ENCODE measurements around the gene CDSN. TPM values are rescaled to one million over a fixed set of nuclear protein-coding genes. Genes with fewer than 3 reads are reported as not detected.

The CDSN gene
- total RNA-seq, 6 experiments from 2014 or later = not detected

GRCh38 chr6:31125586-31126363, 5.5 kb upstream of the CDSN start:
- WGBS (ENCODE audit: insufficient coverage, low coverage, low lambda C conversion rate, missing lambda C conversion rate) = 51% methylated on average over 8 of the region's 12 CpGs
- H3K27me3 ChIP-seq = no peaks in the 10 kb centered on the region
- H3K4me1 ChIP-seq = no peaks in the 10 kb centered on the region
- H3K27ac ChIP-seq = no peak overlapping the region
- intact Hi-C loops (cut with DNase I) = no loop called here
- no peak overlapping the region for H3K4me3 ChIP-seq
- no peaks in the 10 kb centered on the region for H3K9me3 ChIP-seq
- H3K36me3 ChIP-seq = no peaks in the 10 kb centered on the region
- DNase-seq (no peak), ATAC-seq (no peak)
- TF ChIP-seq POLR2A (IDR thresholded peaks at IDR 0.05) (no peak), CTCF (IDR thresholded peaks at IDR 0.05) (no peak)

GRCh38 chr6:31125162-31125561, 4.9 kb upstream of the CDSN start:
- Histone ChIP-seq H3K27ac (no peak overlapping the region), H3K36me3 (no peaks in the 10 kb centered on the region), H3K4me1 (no peaks in the 10 kb centered on the region), H3K4me3 (no peak overlapping the region), H3K27me3 (no peaks in the 10 kb centered on the region), H3K9me3 (no peaks in the 10 kb centered on the region)
- peak in 1 of 4 donors; percentile 42 for ATAC-seq
- intact Hi-C loops (cut with DNase I) = no loop called here
- DNase-seq = peak in 1 of 3 donors; percentile 35
- WGBS (ENCODE audit: insufficient coverage, low coverage, low lambda C conversion rate, missing lambda C conversion rate) = 60% methylated on average over 6 of the region's 8 CpGs
- TF ChIP-seq POLR2A (IDR thresholded peaks at IDR 0.05) (no peak), CTCF (IDR thresholded peaks at IDR 0.05) (no peak)

GRCh38 chr6:31122791-31123706, 2.8 kb upstream of the CDSN start:
- Histone ChIP-seq H3K4me1 (no peaks in the 10 kb centered on the region), H3K4me3 (no peak overlapping the region), H3K36me3 (no peaks in the 10 kb centered on the region), H3K27ac (peak overlapping the region in 1 of 3 donors; percentile 13), H3K9me3 (no peaks in the 10 kb centered on the region), H3K27me3 (no peaks in the 10 kb centered on the region)
- ATAC-seq = peak; percentile 54 to 79 (median 60)
- TF ChIP-seq POLR2A (IDR thresholded peaks at IDR 0.05) (no peak), CTCF (IDR thresholded peaks at IDR 0.05) (no peak)
- peak in 1 of 3 donors; percentile 78 for DNase-seq
- intact Hi-C loops (cut with DNase I) = no loop called here
- 50% methylated on average over 14 of the region's 16 CpGs for WGBS (ENCODE audit: insufficient coverage, low coverage, low lambda C conversion rate, missing lambda C conversion rate)

- ATAC-seq (no peak), DNase-seq (no peak)
- 82% methylated on average over 7 of the region's 12 CpGs for WGBS (ENCODE audit: insufficient coverage, low coverage, low lambda C conversion rate, missing lambda C conversion rate)
- no peak for TF ChIP-seq CTCF (IDR thresholded peaks at IDR 0.05)
- TF ChIP-seq POLR2A (IDR thresholded peaks at IDR 0.05) = no peak
- Histone ChIP-seq H3K36me3 (no peaks in the 10 kb centered on the region), H3K27ac (no peak overlapping the region), H3K9me3 (no peaks in the 10 kb centered on the region), H3K4me1 (no peaks in the 10 kb centered on the region), H3K27me3 (no peaks in the 10 kb centered on the region), H3K4me3 (no peak overlapping the region)
- intact Hi-C loops (cut with DNase I) = no loop called here
Measured at GRCh38 chr6:31121131-31121790, 1.0 kb upstream of the CDSN start.
